Neural cell (in vitro differentiated cells): ENCODE results near the gene FOXC2.

ENCODE experiments used
- CTCF ChIP-seq: fragments of 450-650 bp; IDR thresholded peaks from 2 replicates; pipeline ENCODE4 v1.5.1; 2014; ENCODE audit warnings: antibody characterized with exemption, mild to moderate bottlenecking, moderate library complexity; ENCODE audit not compliant: poor library complexity, severe bottlenecking
- EP300 ChIP-seq: fragments of 450-650 bp; conservative IDR thresholded peaks from 2 replicates; pipeline ENCODE4 v1.6.1; 2014; ENCODE audit warnings: antibody characterized with exemption, mild to moderate bottlenecking, moderate library complexity; ENCODE audit not compliant: poor library complexity, severe bottlenecking
- EZH2 ChIP-seq: fragments of 200-600, 300-800 bp; shearing (Covaris generic), sonication (generic); IDR thresholded peaks from 2 replicates; pipeline ENCODE4 v1.6.1; 2014; ENCODE audit warnings: antibody characterized with exemption, low read length, borderline replicate concordance, mild to moderate bottlenecking; ENCODE audit not compliant: insufficient read depth, poor library complexity, severe bottlenecking
- MXI1 ChIP-seq: fragments of 450-650 bp; conservative IDR thresholded peaks from 2 replicates; pipeline ENCODE4 v1.6.1; 2014; ENCODE audit warnings: antibody characterized with exemption, mild to moderate bottlenecking; ENCODE audit not compliant: poor library complexity, severe bottlenecking
- POLR2AphosphoS5 ChIP-seq: IDR thresholded peaks from 2 replicates; pipeline ENCODE4 v1.6.1; 2012
- RAD21 ChIP-seq: fragments of 450-650 bp; conservative IDR thresholded peaks from 2 replicates; pipeline ENCODE4 v1.6.1; 2014; ENCODE audit warnings: antibody characterized with exemption, mild to moderate bottlenecking, moderate library complexity
- REST ChIP-seq: IDR thresholded peaks from 2 replicates; pipeline ENCODE4 v1.6.1; 2012; ENCODE audit warnings: borderline replicate concordance
- SMC3 ChIP-seq: fragments of 450-650 bp; conservative IDR thresholded peaks from 2 replicates; pipeline ENCODE4 v1.6.1; 2014; ENCODE audit warnings: antibody characterized with exemption, mild to moderate bottlenecking, moderate library complexity; ENCODE audit not compliant: poor library complexity
- TAF1 ChIP-seq: IDR thresholded peaks from 2 replicates; pipeline ENCODE4 v1.6.1; 2012; ENCODE audit warnings: low read depth

GRCh38 chr16:86546638-86547013 lies 20.0 kb upstream of the FOXC2 start:
- TF ChIP-seq CTCF: no peak
- TF ChIP-seq TAF1: no peak
- TF ChIP-seq EZH2: no peak
- no peak for TF ChIP-seq EP300
- no peak for TF ChIP-seq MXI1
- TF ChIP-seq POLR2AphosphoS5: no peak
- no peak for TF ChIP-seq REST
- TF ChIP-seq RAD21: no peak
- no peak for TF ChIP-seq SMC3
